ENCODE results near the gene KAT2A.

DNA sequence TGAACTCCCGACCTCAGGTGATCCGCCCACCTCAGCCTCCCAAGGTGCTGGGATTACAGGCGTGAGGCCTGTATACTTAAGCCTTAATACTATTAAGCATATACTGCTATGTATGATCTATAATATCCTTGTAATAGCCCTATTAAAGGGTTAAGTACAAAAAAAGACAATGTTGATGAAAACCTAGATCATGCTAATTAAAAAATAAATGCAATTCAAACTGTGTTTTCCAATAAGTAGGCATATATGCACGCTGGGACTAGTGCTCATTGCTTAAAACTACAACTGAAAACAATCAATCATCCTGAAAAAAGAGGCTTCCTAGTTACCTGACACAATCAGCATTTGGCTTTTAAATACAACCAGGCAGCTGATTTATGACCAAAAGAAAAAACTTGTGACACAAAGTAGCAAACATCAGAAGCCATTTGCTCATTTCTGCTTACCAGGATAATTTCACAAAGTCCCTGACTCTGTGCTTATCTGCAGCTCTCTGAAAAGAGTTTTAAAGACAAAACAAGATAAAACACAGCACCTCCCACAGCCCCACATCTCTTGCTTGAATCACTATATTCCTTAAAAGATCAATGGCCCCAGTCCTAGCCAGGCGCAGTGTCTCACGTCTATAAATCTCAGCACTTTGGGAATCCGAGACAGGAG, 34.0 kb downstream of the KAT2A start:
- TF ChIP-seq, protein P1, sequence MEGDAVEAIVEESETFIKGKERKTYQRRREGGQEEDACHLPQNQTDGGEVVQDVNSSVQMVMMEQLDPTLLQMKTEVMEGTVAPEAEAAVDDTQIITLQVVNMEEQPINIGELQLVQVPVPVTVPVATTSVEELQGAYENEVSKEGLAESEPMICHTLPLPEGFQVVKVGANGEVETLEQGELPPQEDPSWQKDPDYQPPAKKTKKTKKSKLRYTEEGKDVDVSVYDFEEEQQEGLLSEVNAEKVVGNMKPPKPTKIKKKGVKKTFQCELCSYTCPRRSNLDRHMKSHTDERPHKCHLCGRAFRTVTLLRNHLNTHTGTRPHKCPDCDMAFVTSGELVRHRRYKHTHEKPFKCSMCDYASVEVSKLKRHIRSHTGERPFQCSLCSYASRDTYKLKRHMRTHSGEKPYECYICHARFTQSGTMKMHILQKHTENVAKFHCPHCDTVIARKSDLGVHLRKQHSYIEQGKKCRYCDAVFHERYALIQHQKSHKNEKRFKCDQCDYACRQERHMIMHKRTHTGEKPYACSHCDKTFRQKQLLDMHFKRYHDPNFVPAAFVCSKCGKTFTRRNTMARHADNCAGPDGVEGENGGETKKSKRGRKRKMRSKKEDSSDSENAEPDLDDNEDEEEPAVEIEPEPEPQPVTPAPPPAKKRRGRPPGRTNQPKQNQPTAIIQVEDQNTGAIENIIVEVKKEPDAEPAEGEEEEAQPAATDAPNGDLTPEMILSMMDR (IDR thresholded peaks at IDR 0.05) = no peak
- TF ChIP-seq POLR2AphosphoS5 (IDR thresholded peaks at IDR 0.05) = no peak
